Measurements from ENCODE around the gene HOMER1. TPM values are rescaled to one million over a fixed set of nuclear protein-coding genes. Genes with fewer than 3 reads are reported as not detected.
"Not testable (repeated sequence)": the region's sequence is repeated elsewhere in the genome, so short reads cannot be mapped to it uniquely, and the experiment has no call there.

Gene HOMER1
- total and polyA plus RNA-seq, 4 donors: 0.88 to 6.8 (median 3.7) TPM

- H3K4me1 ChIP-seq (ENCODE audit: control insufficient read depth in 1 of 2, insufficient read depth in 2 of 2, low read length in 2 of 2): no peaks in the 10 kb centered on the region
- H3K27me3 ChIP-seq (ENCODE audit: control insufficient read depth in 1 of 2, insufficient read depth in 2 of 2, low read length in 1 of 2): no peaks in the 10 kb centered on the region
- no peak for DNase-seq
- intact Hi-C loops (cut with DNase I): no loop called here
- H3K4me3 ChIP-seq (ENCODE audit: low read length in 2 of 2): no peak overlapping the region
- H3K36me3 ChIP-seq (ENCODE audit: control insufficient read depth in 1 of 2, insufficient read depth in 2 of 2, low read length in 1 of 2): no peaks in the 10 kb centered on the region
- no peaks in the 10 kb centered on the region for H3K9me3 ChIP-seq (ENCODE audit: control insufficient read depth, low read length)
- no peak overlapping the region for H3K27ac ChIP-seq (ENCODE audit: low read depth in 1 of 2, low read length in 2 of 2)
- WGBS, 2 donors: 62 to 67% methylated on average over 2 of the region's 2 CpGs
- no peak for ATAC-seq (ENCODE audit: low FRiP score)
Observed at GRCh38 chr5:79526493-79526892, 12.6 kb upstream of the HOMER1 start.

DNA sequence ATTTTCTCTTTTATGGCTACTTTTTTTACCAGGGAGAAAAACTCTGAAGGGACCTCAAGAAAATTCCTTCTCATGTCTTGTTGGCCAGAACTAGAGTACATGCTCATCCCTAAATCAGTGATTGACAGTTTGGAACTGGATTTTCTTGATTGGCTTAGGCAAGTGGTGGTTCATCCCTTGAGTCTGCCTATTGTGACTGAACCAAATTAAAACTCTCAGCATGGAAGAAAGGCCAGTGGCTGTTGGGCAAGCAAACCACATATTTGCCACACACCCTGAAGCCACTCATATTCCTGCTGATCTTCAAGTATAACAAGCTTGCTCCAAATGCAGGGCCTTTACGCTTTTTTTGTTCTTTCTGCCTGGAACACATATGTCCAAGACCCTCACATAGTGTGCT lies 7.2 kb upstream of the HOMER1 start:
- Histone ChIP-seq H3K4me1 (ENCODE audit: control insufficient read depth in 1 of 2, insufficient read depth in 2 of 2, low read length in 2 of 2) (no peaks in the 10 kb centered on the region), H3K27me3 (ENCODE audit: control insufficient read depth in 1 of 2, insufficient read depth in 2 of 2, low read length in 1 of 2) (no peaks in the 10 kb centered on the region), H3K27ac (ENCODE audit: low read depth in 1 of 2, low read length in 2 of 2) (no peak overlapping the region), H3K4me3 (ENCODE audit: low read length in 2 of 2) (no peak overlapping the region), H3K36me3 (ENCODE audit: control insufficient read depth in 1 of 2, insufficient read depth in 2 of 2, low read length in 1 of 2) (no peaks in the 10 kb centered on the region), H3K9me3 (ENCODE audit: control insufficient read depth, low read length) (no peaks in the 10 kb centered on the region)
- DNase-seq (no peak), ATAC-seq (ENCODE audit: low FRiP score) (no peak)
- 98 to 100% methylated on average over 1 of the region's 1 CpG for WGBS, 2 donors
- intact Hi-C loops (cut with DNase I): no loop called here

DNA sequence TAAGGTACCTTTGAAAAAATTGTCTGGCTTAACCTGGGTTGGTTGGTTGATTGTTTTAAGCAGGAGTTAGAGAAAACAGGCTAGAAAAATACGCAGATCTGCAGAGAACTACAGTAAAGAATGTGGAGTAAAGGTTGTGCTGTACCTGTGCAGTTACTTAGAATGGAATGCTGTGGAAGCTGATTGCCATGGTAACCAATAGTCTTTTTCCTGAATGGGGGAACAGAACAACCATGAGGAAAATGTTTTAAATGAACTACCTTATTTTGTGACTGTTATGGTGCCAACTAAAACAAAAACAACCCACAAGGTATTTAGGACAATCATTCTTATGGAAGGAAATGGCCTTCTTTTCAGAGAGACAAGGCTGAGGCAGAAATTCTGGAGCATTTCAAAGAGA lies 4.8 kb upstream of the HOMER1 start:
- DNase-seq: no peak
- WGBS, 2 donors: 92 to 100% methylated on average over 1 of the region's 1 CpG
- Histone ChIP-seq H3K4me3 (ENCODE audit: low read length in 2 of 2) (no peak overlapping the region), H3K27me3 (ENCODE audit: control insufficient read depth in 1 of 2, insufficient read depth in 2 of 2, low read length in 1 of 2) (no peaks in the 10 kb centered on the region), H3K36me3 (ENCODE audit: control insufficient read depth in 1 of 2, insufficient read depth in 2 of 2, low read length in 1 of 2) (no peaks in the 10 kb centered on the region), H3K4me1 (ENCODE audit: control insufficient read depth in 1 of 2, insufficient read depth in 2 of 2, low read length in 2 of 2) (no peaks in the 10 kb centered on the region), H3K27ac (ENCODE audit: low read depth in 1 of 2, low read length in 2 of 2) (no peak overlapping the region), H3K9me3 (ENCODE audit: control insufficient read depth, low read length) (no peaks in the 10 kb centered on the region)
- ATAC-seq (ENCODE audit: low FRiP score): no peak
- intact Hi-C loops (cut with DNase I): no loop called here

GRCh38 chr5:79517601-79518000 lies 3.7 kb upstream of the HOMER1 start:
- H3K4me1 ChIP-seq (ENCODE audit: control insufficient read depth in 1 of 2, insufficient read depth in 2 of 2, low read length in 2 of 2): no peaks in the 10 kb centered on the region
- no peaks in the 10 kb centered on the region for H3K27me3 ChIP-seq (ENCODE audit: control insufficient read depth in 1 of 2, insufficient read depth in 2 of 2, low read length in 1 of 2)
- intact Hi-C loops (cut with DNase I): no loop called here
- WGBS, 2 donors: 83 to 85% methylated on average over 3 of the region's 3 CpGs
- H3K9me3 ChIP-seq (ENCODE audit: control insufficient read depth, low read length): no peaks in the 10 kb centered on the region
- no peak overlapping the region for H3K4me3 ChIP-seq (ENCODE audit: low read length in 2 of 2)
- no peak overlapping the region for H3K27ac ChIP-seq (ENCODE audit: low read depth in 1 of 2, low read length in 2 of 2)
- no peaks in the 10 kb centered on the region for H3K36me3 ChIP-seq (ENCODE audit: control insufficient read depth in 1 of 2, insufficient read depth in 2 of 2, low read length in 1 of 2)
- ATAC-seq (ENCODE audit: low FRiP score) (no peak), DNase-seq (no peak)

DNA sequence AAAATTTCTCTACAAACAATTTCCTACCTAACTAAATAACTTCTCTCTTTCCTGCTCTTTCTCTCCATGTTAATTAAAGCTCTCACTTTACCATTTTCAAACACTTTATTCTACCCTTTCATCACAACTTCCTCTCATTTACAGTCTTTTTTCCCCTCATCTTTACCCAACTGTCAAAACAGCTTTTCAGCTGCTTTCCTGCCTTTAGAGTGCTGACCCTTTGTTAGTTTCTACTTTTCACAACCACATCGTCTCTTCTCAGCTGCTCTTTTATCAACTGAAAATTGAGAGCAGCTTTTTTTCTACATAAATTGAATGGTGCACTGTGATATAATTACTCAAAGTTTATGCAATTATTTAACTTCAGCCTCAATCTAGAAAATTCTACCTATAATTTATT lies 3.1 kb upstream of the HOMER1 start:
- no peak overlapping the region for H3K4me3 ChIP-seq (ENCODE audit: low read length in 2 of 2)
- H3K36me3 ChIP-seq (ENCODE audit: control insufficient read depth in 1 of 2, insufficient read depth in 2 of 2, low read length in 1 of 2): no peaks in the 10 kb centered on the region
- no peaks in the 10 kb centered on the region for H3K27me3 ChIP-seq (ENCODE audit: control insufficient read depth in 1 of 2, insufficient read depth in 2 of 2, low read length in 1 of 2)
- no peaks in the 10 kb centered on the region for H3K9me3 ChIP-seq (ENCODE audit: control insufficient read depth, low read length)
- no peak overlapping the region for H3K27ac ChIP-seq (ENCODE audit: low read depth in 1 of 2, low read length in 2 of 2)
- WGBS, 2 donors: 61 to 64% methylated on average over 1 of the region's 1 CpG
- DNase-seq (no peak), ATAC-seq (ENCODE audit: low FRiP score) (no peak)
- no peaks in the 10 kb centered on the region for H3K4me1 ChIP-seq (ENCODE audit: control insufficient read depth in 1 of 2, insufficient read depth in 2 of 2, low read length in 2 of 2)
- intact Hi-C loops (cut with DNase I): no loop called here

DNA sequence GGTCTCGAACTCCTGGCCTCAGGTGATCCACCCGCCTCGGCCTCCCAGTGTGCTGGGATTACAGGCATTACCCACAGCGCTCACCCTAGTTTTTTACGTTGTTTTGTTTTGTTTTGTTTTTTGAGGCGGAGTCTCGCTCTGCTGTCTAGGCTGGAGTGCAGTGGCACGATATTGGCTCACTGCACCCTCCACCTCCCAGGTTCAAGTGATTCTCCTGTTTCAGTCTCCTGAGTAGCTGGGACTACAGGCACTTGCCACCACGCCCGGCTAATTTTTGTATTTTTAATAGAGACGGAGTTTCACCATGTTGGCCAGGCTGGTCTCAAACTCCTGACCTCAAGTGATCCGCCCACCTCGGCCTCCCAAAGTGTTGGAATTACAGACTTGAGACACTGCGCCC lies 2.4 kb upstream of the HOMER1 start:
- ATAC-seq (ENCODE audit: low FRiP score): not testable (repeated sequence)

DNA sequence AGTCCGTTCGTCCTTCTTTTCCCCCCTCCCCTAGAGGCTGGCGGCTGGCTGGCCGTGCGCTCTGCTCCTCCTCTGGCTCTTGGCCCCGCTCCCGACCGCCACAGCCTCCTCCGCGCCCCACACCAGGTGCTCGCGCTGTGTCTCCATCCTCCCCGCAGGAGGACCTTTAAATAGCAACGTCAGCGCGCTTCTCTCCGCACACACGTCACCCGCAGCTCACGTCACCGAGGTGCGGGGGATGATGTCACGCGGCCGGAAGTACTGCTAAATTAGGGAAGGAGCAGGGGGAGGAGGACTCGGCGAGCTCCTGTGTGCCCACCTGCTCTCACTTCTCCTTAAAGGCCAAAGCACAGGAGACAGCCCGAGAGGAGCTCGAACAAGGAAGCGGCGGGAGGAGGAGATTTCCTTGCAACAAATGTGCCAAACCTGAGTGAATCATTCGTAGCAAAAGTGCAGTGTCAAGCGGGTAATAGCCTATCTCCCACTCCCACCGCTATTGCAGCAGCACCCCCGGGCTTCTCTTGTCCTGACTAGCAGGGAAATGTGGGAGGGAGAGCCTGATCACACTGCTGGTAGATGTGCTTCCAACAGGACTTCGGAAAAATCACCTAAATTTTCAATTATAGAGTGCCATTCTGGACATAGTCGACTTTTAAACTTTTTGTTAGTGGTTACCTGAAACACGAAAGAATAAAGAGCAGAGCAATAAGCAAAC lies 614 bp upstream of the HOMER1 start:
- intact Hi-C loops (cut with DNase I): loop anchor here in 1 of 2 donors (5.0 kb wide), 1 partner anchor 98 kb away; the partner anchor contains the start of gene TENT2
- H3K9me3 ChIP-seq (ENCODE audit: control insufficient read depth, low read length): no peaks in the 10 kb centered on the region
- no peaks in the 10 kb centered on the region for H3K36me3 ChIP-seq (ENCODE audit: control insufficient read depth in 1 of 2, insufficient read depth in 2 of 2, low read length in 1 of 2)
- ATAC-seq (ENCODE audit: low FRiP score) (peak; percentile 93), DNase-seq (peak; percentile 93 to 95)
- H3K4me1 ChIP-seq (ENCODE audit: control insufficient read depth in 1 of 2, insufficient read depth in 2 of 2, low read length in 2 of 2): no peaks in the 10 kb centered on the region
- peak overlapping the region; percentile 93 to 95 for H3K27ac ChIP-seq (ENCODE audit: low read depth in 1 of 2, low read length in 2 of 2)
- 1 to 2% methylated on average over 32 to 38 of the region's 38 CpGs for WGBS, 2 donors
- peak overlapping the region; percentile 64 to 79 for H3K4me3 ChIP-seq (ENCODE audit: low read length in 2 of 2)
- H3K27me3 ChIP-seq (ENCODE audit: control insufficient read depth in 1 of 2, insufficient read depth in 2 of 2, low read length in 1 of 2): no peaks in the 10 kb centered on the region

More for the DNA sequence above, 2.4 kb upstream of the HOMER1 start:
- H3K27me3 ChIP-seq (ENCODE audit: control insufficient read depth in 1 of 2, insufficient read depth in 2 of 2, low read length in 1 of 2); DNase-seq; H3K36me3 ChIP-seq (ENCODE audit: control insufficient read depth in 1 of 2, insufficient read depth in 2 of 2, low read length in 1 of 2); H3K4me3 ChIP-seq (ENCODE audit: low read length in 2 of 2); H3K9me3 ChIP-seq (ENCODE audit: control insufficient read depth, low read length); H3K4me1 ChIP-seq (ENCODE audit: control insufficient read depth in 1 of 2, insufficient read depth in 2 of 2, low read length in 2 of 2); intact Hi-C loops (cut with DNase I); H3K27ac ChIP-seq (ENCODE audit: low read depth in 1 of 2, low read length in 2 of 2): not testable (repeated sequence)
- WGBS, 2 donors: 93% methylated on average over 14 of the region's 14 CpGs

GRCh38 chr5:79513308-79513703 lies 628 bp downstream of the HOMER1 start:
- Histone ChIP-seq H3K9me3 (ENCODE audit: control insufficient read depth, low read length) (no peaks in the 10 kb centered on the region), H3K27ac (ENCODE audit: low read depth in 1 of 2, low read length in 2 of 2) (peak overlapping the region in 1 of 2 donors; percentile 93), H3K4me1 (ENCODE audit: control insufficient read depth in 1 of 2, insufficient read depth in 2 of 2, low read length in 2 of 2) (no peaks in the 10 kb centered on the region), H3K4me3 (ENCODE audit: low read length in 2 of 2) (peak overlapping the region; percentile 64 to 79), H3K36me3 (ENCODE audit: control insufficient read depth in 1 of 2, insufficient read depth in 2 of 2, low read length in 1 of 2) (no peaks in the 10 kb centered on the region), H3K27me3 (ENCODE audit: control insufficient read depth in 1 of 2, insufficient read depth in 2 of 2, low read length in 1 of 2) (no peaks in the 10 kb centered on the region)
- DNase-seq: no peak
- peak; percentile 3 for ATAC-seq (ENCODE audit: low FRiP score)
- intact Hi-C loops (cut with DNase I): loop anchor here in 1 of 2 donors (5.0 kb wide), 1 partner anchor 99 kb away; the partner anchor contains the start of gene TENT2
- WGBS, 2 donors: 0 to 1% methylated on average over 21 to 26 of the region's 26 CpGs

Measured in aorta (tissue), 5 donors.